ENCODE data around the gene TMEM131L.
"Not testable (repeated sequence)": the region's sequence is repeated elsewhere in the genome, so short reads cannot be mapped to it uniquely, and the experiment has no call there.

TMEM131L gene

GRCh38 chr4:153545822-153546221, 79.7 kb downstream of the TMEM131L start:
- no peaks in the 10 kb centered on the region for H3K9me2 ChIP-seq (replicated peaks; ENCODE audit: low read depth, low read length)
- no peaks in the 10 kb centered on the region for H3F3A ChIP-seq (ENCODE audit: low read depth)
- no peak overlapping the region for H3K9ac ChIP-seq (ENCODE audit: low read depth, low read length, poor library complexity, severe bottlenecking)
- no peak overlapping the region for H3K4me3 ChIP-seq (ENCODE audit: low read length, poor library complexity, severe bottlenecking)
- no peaks in the 10 kb centered on the region for H3K27me3 ChIP-seq (ENCODE audit: insufficient read depth, low read length, poor library complexity, severe bottlenecking)
- H2AFZ ChIP-seq (ENCODE audit: low read length) = no peak overlapping the region
- peaks cover 76% of the 10 kb centered on the region for H4K20me1 ChIP-seq (ENCODE audit: insufficient read depth, low read length, poor library complexity, severe bottlenecking)
- TF ChIP-seq CTCF (conservative IDR thresholded peaks at IDR 0.05; ENCODE audit: low read length) = no peak
- no peak for TF ChIP-seq EZH2phosphoT487 (IDR thresholded peaks at IDR 0.05; ENCODE audit: borderline replicate concordance)
- H3K4me1 ChIP-seq (ENCODE audit: insufficient read depth, low read length, poor library complexity, severe bottlenecking) = peaks cover 7% of the 10 kb centered on the region
- no peaks in the 10 kb centered on the region for H3K9me3 ChIP-seq (ENCODE audit: insufficient read depth, low read depth, low read length)
- H3K4me2 ChIP-seq (ENCODE audit: low read depth, low read length, poor library complexity, severe bottlenecking) = no peak overlapping the region
- peaks cover 92% of the 10 kb centered on the region for H3K79me2 ChIP-seq (ENCODE audit: insufficient read depth, low read length)
- peaks cover 29% of the 10 kb centered on the region; the same call in 1 of the 2 replicates for H3K36me3 ChIP-seq (ENCODE audit: insufficient read depth, low read length)

DNA sequence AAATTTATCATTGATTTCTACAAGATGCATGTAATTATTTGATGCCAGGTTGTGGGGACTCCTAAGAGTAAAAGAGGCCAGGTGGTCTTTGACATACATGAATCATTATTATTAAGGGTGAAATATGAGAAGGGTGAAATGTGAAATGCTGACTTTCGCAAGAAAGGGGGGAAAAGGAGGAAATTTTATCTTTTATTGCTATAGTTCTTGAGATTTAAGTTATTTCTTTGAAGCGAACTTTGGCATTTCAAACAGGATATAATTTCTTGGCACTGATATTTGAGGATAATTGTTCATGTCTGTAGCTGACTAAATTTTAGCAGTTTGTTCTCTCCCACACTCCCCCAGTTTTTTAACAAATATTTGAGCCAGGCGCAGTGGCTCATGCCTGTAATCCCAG, 80.1 kb downstream of the TMEM131L start:
- Histone ChIP-seq H3K4me3 (ENCODE audit: low read length, poor library complexity, severe bottlenecking) (no peak overlapping the region), H3K79me2 (ENCODE audit: insufficient read depth, low read length) (peaks cover 92% of the 10 kb centered on the region), H3K4me2 (ENCODE audit: low read depth, low read length, poor library complexity, severe bottlenecking) (no peak overlapping the region), H3K9me3 (ENCODE audit: insufficient read depth, low read depth, low read length) (no peaks in the 10 kb centered on the region), H4K20me1 (ENCODE audit: insufficient read depth, low read length, poor library complexity, severe bottlenecking) (peaks cover 72% of the 10 kb centered on the region), H3K9me2 (replicated peaks; ENCODE audit: low read depth, low read length) (no peaks in the 10 kb centered on the region), H3K36me3 (ENCODE audit: insufficient read depth, low read length) (peaks cover 32% of the 10 kb centered on the region; the same call in 1 of the 2 replicates), H3K27me3 (ENCODE audit: insufficient read depth, low read length, poor library complexity, severe bottlenecking) (no peaks in the 10 kb centered on the region), H3F3A (ENCODE audit: low read depth) (no peaks in the 10 kb centered on the region), H2AFZ (ENCODE audit: low read length) (no peak overlapping the region), H3K4me1 (ENCODE audit: insufficient read depth, low read length, poor library complexity, severe bottlenecking) (peaks cover 6% of the 10 kb centered on the region), H3K9ac (ENCODE audit: low read depth, low read length, poor library complexity, severe bottlenecking) (no peak overlapping the region)
- TF ChIP-seq EZH2phosphoT487 (IDR thresholded peaks at IDR 0.05; ENCODE audit: borderline replicate concordance) = no peak

GRCh38 chr4:153547520-153547919, 81.4 kb downstream of the TMEM131L start:
- peaks cover 92% of the 10 kb centered on the region for H3K79me2 ChIP-seq (ENCODE audit: insufficient read depth, low read length)

DNA sequence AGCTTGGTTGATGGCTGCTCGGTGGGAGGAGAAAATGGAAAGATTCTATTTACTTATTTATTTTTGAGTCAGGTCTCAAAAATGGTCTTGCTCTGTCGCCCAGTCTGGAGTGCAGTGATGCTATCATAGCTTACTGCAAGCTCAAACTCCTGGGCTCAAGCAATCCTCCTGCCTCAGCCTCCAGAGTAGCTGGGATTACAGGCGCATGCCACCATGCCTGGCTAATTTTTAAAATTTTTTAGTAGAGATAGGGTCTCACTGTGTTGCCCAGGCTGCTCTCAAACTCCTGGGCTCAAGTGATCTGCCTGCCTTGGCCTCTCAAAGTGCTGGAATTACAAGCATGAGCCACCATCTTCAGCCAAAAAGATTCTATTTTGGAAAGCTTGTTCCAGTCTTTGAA, 82.7 kb downstream of the TMEM131L start:
- H3F3A ChIP-seq (ENCODE audit: low read depth); H3K9me3 ChIP-seq (ENCODE audit: insufficient read depth, low read depth, low read length); H3K27me3 ChIP-seq (ENCODE audit: insufficient read depth, low read length, poor library complexity, severe bottlenecking); H3K9ac ChIP-seq (ENCODE audit: low read depth, low read length, poor library complexity, severe bottlenecking); H3K4me2 ChIP-seq (ENCODE audit: low read depth, low read length, poor library complexity, severe bottlenecking); H3K4me3 ChIP-seq (ENCODE audit: low read length, poor library complexity, severe bottlenecking); H3K9me2 ChIP-seq (replicated peaks; ENCODE audit: low read depth, low read length); H3K4me1 ChIP-seq (ENCODE audit: insufficient read depth, low read length, poor library complexity, severe bottlenecking); H2AFZ ChIP-seq (ENCODE audit: low read length): not testable (repeated sequence)
- H3K36me3 ChIP-seq (ENCODE audit: insufficient read depth, low read length) = peaks cover 42% of the 10 kb centered on the region; the same call in 1 of the 2 replicates
- H3K79me2 ChIP-seq (ENCODE audit: insufficient read depth, low read length) = peaks cover 91% of the 10 kb centered on the region
- H4K20me1 ChIP-seq (ENCODE audit: insufficient read depth, low read length, poor library complexity, severe bottlenecking) = peaks cover 63% of the 10 kb centered on the region

More at GRCh38 chr4:153547520-153547919, 81.4 kb downstream of the TMEM131L start:
- Histone ChIP-seq H3K9me3 (ENCODE audit: insufficient read depth, low read depth, low read length) (no peaks in the 10 kb centered on the region), H3K27me3 (ENCODE audit: insufficient read depth, low read length, poor library complexity, severe bottlenecking) (no peaks in the 10 kb centered on the region), H2AFZ (ENCODE audit: low read length) (no peak overlapping the region), H3K36me3 (ENCODE audit: insufficient read depth, low read length) (peaks cover 44% of the 10 kb centered on the region; the same call in 1 of the 2 replicates), H3K4me2 (ENCODE audit: low read depth, low read length, poor library complexity, severe bottlenecking) (no peak overlapping the region), H3K4me1 (ENCODE audit: insufficient read depth, low read length, poor library complexity, severe bottlenecking) (no peaks in the 10 kb centered on the region), H3K9me2 (replicated peaks; ENCODE audit: low read depth, low read length) (no peaks in the 10 kb centered on the region), H3F3A (ENCODE audit: low read depth) (no peaks in the 10 kb centered on the region), H3K9ac (ENCODE audit: low read depth, low read length, poor library complexity, severe bottlenecking) (no peak overlapping the region), H3K4me3 (ENCODE audit: low read length, poor library complexity, severe bottlenecking) (no peak overlapping the region), H4K20me1 (ENCODE audit: insufficient read depth, low read length, poor library complexity, severe bottlenecking) (peaks cover 66% of the 10 kb centered on the region)
- TF ChIP-seq EZH2phosphoT487 (IDR thresholded peaks at IDR 0.05; ENCODE audit: borderline replicate concordance) (no peak), CTCF (conservative IDR thresholded peaks at IDR 0.05; ENCODE audit: low read length) (no peak)
